Eye (tissue), 1 donor: Measurements from ENCODE around the gene SELE.

Experiments
- DNase-seq: peaks from one replicate; pipeline ENCODE4 v3.0.0-alpha.2; 2015

The SELE gene

GRCh38 chr1:169733924-169734323 is at the start of gene SELE:
Gene SELE, minus strand, starts transcription at chr1:169734079. Its CDS starts 467 bp downstream, at chr1:169733612.
- DNase-seq, result no peak

- no peak for DNase-seq
Observed at GRCh38 chr1:169782596-169782995, 48.7 kb upstream of the SELE start.

- DNase-seq, result no peak
Observed at GRCh38 chr1:169779970-169780369, 46.1 kb upstream of the SELE start.

GRCh38 chr1:169779150-169779549 is 45.3 kb upstream of the SELE start:
- DNase-seq, result peak; percentile 2

GRCh38 chr1:169776440-169776839 is 42.6 kb upstream of the SELE start:
- DNase-seq, result no peak

- no peak for DNase-seq
Observed at GRCh38 chr1:169768161-169768560, 34.3 kb upstream of the SELE start.

- DNase-seq, result no peak
Observed at GRCh38 chr1:169765580-169766331, 31.9 kb upstream of the SELE start.

GRCh38 chr1:169764919-169765318 is 31.0 kb upstream of the SELE start:
- DNase-seq, result no peak

- no peak for DNase-seq
Observed at GRCh38 chr1:169762699-169763098, 28.8 kb upstream of the SELE start.

- no peak for DNase-seq
Observed at GRCh38 chr1:169759038-169759437, 25.2 kb upstream of the SELE start.

GRCh38 chr1:169753549-169753948 is 19.7 kb upstream of the SELE start:
- DNase-seq, result no peak

- DNase-seq, result no peak
Observed at GRCh38 chr1:169750041-169750440, 16.2 kb upstream of the SELE start.

- DNase-seq, result no peak
Observed at GRCh38 chr1:169746550-169746949, 12.7 kb upstream of the SELE start.

- DNase-seq, result no peak
Observed at GRCh38 chr1:169745015-169745861, 11.4 kb upstream of the SELE start.

GRCh38 chr1:169741666-169742394 is 8.0 kb upstream of the SELE start:
- peak; percentile 54 for DNase-seq

GRCh38 chr1:169739980-169740379 is 6.1 kb upstream of the SELE start:
- DNase-seq, result peak; percentile 43

- DNase-seq, result no peak
Observed at GRCh38 chr1:169731446-169731845, 2.4 kb downstream of the SELE start.

- no peak for DNase-seq
Observed at GRCh38 chr1:169729991-169730390, 3.9 kb downstream of the SELE start.

GRCh38 chr1:169727307-169727706 is 6.6 kb downstream of the SELE start:
- DNase-seq, result no peak

GRCh38 chr1:169726851-169727250 is 7.0 kb downstream of the SELE start:
- DNase-seq, result no peak

GRCh38 chr1:169725930-169726329 is 7.9 kb downstream of the SELE start:
- DNase-seq, result no peak

GRCh38 chr1:169724168-169724567 is 9.7 kb downstream of the SELE start:
- DNase-seq, result peak; percentile 3

- DNase-seq, result no peak
Observed at GRCh38 chr1:169723763-169724162, 10.1 kb downstream of the SELE start.
